Measurements from ENCODE around the gene DSCAML1.

The DSCAML1 gene

GRCh38 chr11:117730208-117730800, 66.7 kb downstream of the DSCAML1 start:
- DNase-seq (ENCODE audit: extremely low read depth in 1 of 2, low read depth in 1 of 2): no peak

- DNase-seq (ENCODE audit: extremely low read depth in 1 of 2, low read depth in 1 of 2): no peak
Observed at GRCh38 chr11:117725048-117725734, 71.8 kb downstream of the DSCAML1 start.

DNA sequence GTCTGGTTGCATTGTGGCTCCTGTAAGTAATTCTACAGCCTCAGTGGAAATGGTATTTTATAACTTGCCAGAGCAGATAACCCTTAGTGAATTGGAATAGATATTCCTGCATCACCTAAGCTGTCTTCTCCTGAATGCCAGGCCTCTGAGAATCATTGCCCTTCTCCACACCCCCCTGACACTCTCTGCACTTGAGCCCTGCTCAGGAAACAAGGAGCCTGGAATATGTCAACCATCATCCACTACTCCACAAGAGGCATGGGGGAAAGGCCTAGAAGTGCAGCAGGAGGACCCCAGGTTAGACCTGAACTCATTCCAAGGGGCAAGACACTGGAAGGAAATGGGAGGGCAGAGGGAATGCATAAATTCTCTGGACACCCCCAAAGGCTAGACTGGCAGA, 72.4 kb downstream of the DSCAML1 start:
- no peak for DNase-seq (ENCODE audit: extremely low read depth in 1 of 2, low read depth in 1 of 2)

DNA sequence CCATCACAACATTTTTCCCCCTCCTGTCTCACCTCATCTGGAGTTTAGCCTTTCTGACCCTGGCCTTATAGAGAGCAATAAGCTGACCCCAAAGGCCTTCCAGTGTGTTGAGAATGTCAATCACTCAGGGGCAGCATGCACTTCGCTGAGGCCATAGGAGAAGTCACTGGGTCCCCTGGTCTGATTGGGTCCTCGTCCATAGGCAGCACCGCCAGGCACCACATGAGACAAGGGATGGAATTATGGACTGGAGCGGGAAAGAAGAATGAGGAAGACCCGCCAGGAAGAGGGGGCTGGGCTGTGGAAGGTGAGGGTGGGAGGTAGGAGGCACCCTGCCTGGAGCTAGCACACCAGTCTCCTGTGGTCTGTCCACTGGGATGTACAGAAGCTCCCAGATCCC, 72.9 kb downstream of the DSCAML1 start:
- DNase-seq (ENCODE audit: extremely low read depth in 1 of 2, low read depth in 1 of 2): no peak

DNA sequence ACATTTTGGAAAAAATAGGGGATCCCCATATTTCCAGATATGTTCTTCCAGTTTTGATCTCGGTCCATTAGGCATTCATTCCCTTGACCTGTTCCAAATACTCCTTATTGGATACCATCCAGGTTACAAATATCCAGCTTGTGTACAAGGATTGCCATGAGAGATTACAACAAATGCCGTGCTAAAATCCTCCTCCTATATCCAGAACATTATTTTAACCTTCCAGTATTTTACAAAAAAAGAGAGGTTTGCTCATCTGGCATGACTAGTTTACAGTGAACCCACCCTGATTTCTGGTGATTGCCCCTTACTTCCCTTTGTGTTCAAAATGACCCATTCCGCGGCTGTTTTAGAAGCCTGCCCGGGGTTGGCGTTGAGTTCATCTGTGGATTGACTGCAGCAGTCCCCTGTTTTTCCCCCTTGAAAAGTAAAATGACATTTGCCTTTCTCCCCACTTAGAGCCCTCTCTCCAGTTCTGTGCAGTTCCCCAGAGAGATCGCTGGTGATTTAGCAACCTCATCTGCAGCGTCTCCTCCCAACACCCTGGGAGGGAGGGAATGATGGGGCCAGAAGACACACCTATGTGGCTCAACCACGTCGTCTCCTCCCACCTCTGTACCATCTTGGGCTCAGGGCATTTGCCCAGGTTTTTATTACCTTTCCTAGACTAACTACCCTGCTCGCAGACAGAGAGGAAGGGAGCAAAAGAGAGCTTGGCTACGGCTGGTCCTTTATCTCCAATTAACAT, 73.6 kb downstream of the DSCAML1 start:
- DNase-seq (ENCODE audit: extremely low read depth in 1 of 2, low read depth in 1 of 2): no peak

DNA sequence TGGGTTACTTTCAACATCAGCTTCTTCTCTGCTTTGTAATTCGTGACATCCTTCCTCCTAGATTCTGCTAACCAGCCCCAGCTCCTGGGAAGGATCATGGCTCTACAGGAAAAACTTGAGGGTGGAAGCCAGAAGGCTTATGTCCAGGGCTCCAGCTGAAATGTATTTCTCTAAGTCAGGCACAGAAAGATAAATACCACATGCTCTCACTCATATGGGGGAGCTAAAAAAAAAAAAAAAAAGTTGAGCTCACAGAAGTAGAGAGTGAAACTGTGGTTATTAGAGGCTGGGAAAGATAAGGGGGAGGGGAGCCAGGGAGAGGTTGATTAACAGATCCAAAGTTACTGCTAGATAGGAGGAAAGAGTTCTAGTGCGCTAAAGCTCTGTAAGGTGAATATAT, 74.9 kb downstream of the DSCAML1 start:
- no peak for DNase-seq (ENCODE audit: extremely low read depth in 1 of 2, low read depth in 1 of 2)

DNA sequence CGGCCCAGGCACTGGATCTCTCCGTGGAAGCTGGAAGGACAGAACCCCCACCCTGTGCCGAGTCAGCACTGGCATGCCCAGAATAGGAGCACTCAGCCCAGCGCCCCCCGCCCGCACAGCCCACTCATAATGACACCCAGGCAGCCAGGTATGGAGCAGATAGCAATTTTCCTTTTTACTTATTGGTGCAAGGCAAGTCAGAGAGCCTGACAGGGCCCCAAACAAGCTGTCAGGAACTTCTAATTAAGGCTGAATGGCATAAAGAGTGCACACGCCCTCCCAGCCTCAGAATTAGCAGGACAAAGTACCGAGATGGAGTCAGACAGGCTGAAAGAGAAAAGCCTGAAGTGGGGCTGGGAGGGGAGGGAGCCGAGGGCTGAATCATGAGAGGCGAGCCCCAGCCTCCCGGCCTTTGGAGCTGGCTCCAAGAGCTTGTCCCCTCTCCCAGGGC, 76.9 kb downstream of the DSCAML1 start:
- no peak for DNase-seq (ENCODE audit: extremely low read depth in 1 of 2, low read depth in 1 of 2)

- DNase-seq (ENCODE audit: extremely low read depth in 1 of 2, low read depth in 1 of 2): no peak
Observed at GRCh38 chr11:117719480-117719879, 77.5 kb downstream of the DSCAML1 start.

DNA sequence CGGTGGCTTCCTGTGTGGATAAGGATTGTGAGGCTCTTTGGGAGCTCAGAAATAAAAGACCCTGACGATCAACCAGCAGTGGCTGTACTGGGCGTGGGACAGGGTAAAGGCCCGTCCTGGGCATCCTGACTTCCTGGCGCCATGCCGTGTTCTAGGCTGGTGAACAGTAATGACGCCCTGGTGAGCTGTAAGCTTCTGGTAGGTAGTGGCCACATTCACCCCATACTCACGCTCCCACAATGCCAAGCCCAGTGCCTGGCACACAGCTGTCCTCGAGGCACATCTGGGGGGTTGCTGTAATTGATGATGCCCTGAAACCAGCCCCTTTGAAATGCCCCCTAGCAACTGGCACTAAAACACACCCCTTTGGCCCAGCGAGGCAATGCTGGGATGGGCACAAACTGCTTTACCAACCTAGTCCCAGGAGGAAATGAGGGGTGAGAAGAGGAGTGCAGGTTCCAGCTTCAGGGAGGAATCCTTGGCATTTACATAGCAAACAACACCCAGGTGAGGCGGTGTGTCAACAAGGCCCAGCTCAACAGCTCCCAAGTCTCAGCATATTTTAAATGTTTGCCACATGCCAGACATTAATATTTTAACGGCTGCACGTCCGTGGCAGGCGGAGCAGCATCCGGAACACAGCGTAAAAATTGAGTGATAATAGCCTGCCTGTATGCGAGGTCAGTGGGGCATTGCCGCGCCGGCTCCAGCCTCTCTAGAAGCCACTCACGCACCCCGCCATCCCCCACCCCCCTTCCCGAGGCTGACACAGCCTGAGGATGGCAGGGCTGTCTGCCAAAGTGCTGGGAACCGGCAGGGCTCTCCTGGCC, 79.3 kb downstream of the DSCAML1 start:
- DNase-seq (ENCODE audit: extremely low read depth in 1 of 2, low read depth in 1 of 2): no peak

- DNase-seq (ENCODE audit: extremely low read depth in 1 of 2, low read depth in 1 of 2): no peak
Observed at GRCh38 chr11:117716521-117717440, 80.2 kb downstream of the DSCAML1 start.

GRCh38 chr11:117715801-117716200, 81.2 kb downstream of the DSCAML1 start:
- no peak for DNase-seq (ENCODE audit: extremely low read depth in 1 of 2, low read depth in 1 of 2)

- DNase-seq (ENCODE audit: extremely low read depth in 1 of 2, low read depth in 1 of 2): no peak
Observed at GRCh38 chr11:117713538-117713991, 83.5 kb downstream of the DSCAML1 start.

DNA sequence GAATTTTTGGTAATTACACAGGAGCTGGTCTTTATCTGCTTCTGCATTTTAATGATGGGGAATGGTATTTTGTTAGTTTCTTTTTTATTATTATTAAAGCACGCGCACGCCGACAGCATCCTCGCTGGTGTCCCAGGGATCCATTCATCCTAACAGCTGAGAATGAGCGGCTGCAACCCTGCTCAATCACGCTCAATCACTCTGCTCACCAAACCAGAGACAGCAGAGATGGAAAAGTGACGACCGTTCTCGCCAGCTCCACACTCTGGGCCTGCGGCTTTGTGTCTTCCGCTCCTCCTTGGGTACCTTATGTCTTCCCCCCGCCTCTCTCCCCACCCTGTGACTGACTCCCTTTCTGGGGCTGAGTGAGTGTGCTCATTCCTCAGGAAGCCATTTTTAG, 84.5 kb downstream of the DSCAML1 start:
- no peak for DNase-seq (ENCODE audit: extremely low read depth in 1 of 2, low read depth in 1 of 2)

DNA sequence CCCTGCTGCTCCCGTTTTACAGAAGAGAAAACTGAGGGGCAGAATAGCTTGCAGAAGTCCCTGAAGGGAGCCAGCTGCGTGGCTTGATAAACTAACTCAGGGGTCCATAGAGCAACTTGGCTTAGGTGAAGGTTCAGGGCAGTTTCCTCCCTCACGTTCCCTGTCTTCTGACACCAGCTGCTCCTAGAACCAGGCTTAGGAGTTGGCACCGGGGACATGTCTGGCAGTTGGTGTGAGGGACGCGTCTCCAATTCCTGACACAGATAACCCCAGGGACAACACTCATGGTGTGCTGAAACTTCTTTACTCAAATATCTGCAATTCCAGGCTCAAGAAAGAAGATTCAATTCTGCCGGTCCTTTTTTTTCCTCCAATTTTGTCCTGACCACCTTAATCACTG, 85.7 kb downstream of the DSCAML1 start:
- DNase-seq (ENCODE audit: extremely low read depth in 1 of 2, low read depth in 1 of 2): no peak

DNA sequence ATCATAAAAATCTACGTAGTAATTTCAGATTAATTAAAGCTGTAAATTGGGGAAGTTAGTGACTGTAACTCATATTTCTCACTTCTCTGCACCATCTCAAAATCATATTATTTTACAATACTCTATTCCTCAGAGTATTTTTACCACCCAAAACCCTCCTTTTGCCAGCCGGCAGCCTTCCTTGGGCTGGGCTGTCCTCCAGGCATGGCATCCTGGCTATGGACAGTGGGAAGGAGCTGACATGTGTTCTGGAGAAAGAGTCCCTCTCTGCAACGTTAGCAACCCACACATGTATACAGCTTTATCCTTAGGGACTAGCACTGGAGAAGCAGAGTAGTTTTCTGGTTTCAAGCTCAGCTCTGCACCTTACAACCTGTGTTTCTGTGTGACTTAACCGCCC, 86.8 kb downstream of the DSCAML1 start:
- DNase-seq (ENCODE audit: extremely low read depth in 1 of 2, low read depth in 1 of 2): no peak

- no peak for DNase-seq (ENCODE audit: extremely low read depth in 1 of 2, low read depth in 1 of 2)
Observed at GRCh38 chr11:117706322-117706814, 90.6 kb downstream of the DSCAML1 start.

DNA sequence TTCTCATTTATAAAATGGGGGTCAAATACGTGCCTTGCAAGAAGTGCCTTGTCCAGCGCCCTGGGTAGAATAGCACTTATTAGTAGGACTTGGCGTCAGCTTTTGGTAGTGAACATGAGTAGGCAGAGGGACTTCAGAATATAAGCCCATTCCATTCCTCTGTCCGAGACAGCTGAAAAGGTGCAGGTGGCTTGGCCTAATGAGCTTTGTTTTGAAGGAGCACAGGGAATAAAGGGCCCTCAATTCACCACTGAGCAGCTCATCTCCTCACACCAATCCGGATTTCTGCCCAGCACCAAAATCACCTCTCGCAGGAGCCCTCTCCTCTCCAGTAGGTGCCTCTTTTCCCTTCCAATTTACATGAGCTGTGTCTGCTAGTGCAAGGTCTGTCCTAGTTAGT, 91.2 kb downstream of the DSCAML1 start:
- DNase-seq (ENCODE audit: extremely low read depth in 1 of 2, low read depth in 1 of 2): no peak

DNA sequence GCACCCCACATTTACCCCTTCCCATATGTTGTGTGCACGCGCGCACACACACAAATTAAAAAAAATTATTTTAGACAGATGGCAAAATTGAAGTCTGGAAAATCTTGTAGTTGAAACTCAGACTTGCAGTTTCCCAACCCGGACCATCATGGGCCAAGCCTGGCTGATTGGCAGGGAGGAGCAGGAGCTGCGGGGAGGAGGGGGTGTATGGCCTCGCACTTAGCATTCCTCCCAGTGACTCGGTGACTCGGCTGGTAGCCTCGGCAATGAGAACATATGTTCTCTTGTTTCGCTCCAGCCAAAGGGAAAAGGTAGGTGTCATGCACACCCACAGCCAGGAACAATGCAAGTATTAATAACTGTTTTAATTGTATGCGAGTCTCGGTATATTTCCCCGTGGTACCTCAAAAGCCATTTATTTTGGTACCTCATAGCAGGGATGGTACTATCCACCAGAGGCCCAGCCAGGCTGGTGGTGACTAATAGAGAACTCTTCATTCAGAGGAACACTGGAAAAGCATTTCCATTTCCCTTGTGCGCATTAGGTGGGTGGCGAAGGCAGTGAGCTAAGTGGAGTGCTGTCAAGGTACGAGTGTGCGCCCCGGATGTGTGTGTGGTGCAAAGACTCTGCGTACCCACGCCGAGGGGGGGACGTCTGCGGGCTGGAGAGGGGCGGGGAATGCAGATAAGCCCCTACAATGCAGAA, 92.5 kb downstream of the DSCAML1 start:
- DNase-seq (ENCODE audit: extremely low read depth in 1 of 2, low read depth in 1 of 2): no peak

DNA sequence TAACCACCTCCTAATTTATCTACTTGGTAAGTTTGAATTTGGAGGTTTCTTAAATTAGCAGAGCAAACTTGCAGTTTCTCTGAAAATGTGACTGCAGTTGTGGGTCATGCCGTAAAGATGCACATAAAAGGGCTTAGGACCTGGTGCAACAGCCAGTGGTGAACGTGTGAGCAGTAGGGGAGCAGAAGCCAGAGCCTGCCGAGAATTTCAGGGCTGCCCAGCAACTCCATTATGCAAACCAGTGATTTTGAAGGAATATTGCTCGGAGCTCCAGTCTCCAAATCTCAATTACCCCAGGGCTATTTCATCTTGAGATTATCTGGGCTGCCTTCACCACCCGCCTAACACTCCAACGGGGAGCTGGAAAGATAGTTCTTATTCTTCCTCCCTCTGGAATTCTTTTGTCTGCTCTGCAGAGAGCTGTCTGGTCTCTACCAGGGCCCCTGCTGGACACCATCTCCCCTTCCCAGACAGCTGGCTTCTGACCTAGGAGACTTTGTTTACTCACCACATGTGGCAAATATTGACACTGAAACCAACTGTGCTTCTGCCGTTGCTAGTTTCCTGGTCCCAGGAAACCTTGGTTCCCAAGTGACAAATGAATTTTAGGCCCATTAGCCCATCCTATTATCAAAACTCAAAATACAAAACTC, 93.9 kb downstream of the DSCAML1 start:
- no peak for DNase-seq (ENCODE audit: extremely low read depth in 1 of 2, low read depth in 1 of 2)

Data from activated CD8-positive, alpha-beta memory T cell treated with anti-CD3 and anti-CD28 coated beads for 1 hour (primary cell).